ENCODE results near the gene SPSB3. TPM values are rescaled to one million over a fixed set of nuclear protein-coding genes. Genes with fewer than 3 reads are reported as not detected.

Gene SPSB3
- total and polyA plus RNA-seq, 4 donors = 27.7 to 60.5 (median 37.8) TPM

DNA sequence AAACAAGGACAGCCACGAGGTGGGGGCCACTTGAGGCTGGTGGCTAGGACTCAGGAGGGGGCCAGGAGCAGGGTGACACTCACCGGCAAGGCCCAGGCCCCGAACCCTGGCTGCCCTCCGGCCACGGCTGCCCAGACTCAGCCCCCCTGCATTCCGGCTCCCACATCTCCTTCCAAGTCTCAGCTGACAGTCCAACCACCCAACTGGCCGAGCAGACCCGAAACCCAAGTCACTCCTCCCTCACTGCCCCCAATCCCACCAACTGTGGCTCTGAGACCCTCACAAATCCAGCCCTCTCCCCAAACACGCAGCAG lies 34.9 kb upstream of the SPSB3 start:
- Histone ChIP-seq H3K4me1 (ENCODE audit: control insufficient read depth in 4 of 4, insufficient read depth in 4 of 4, low read length in 3 of 4) (peaks cover 3 to 78% (median 69%) of the 10 kb centered on the region in 4 donors), H3K36me3 (ENCODE audit: control insufficient read depth in 4 of 4, insufficient read depth in 3 of 4, low read depth in 1 of 4, low read length in 3 of 4) (peaks cover 5 to 31% (median 26%) of the 10 kb centered on the region in 4 donors), H3K9ac (ENCODE audit: low read depth in 1 of 2, low read length in 2 of 2) (no peak overlapping the region), H3K9me3 (ENCODE audit: control insufficient read depth in 4 of 4, low read length in 3 of 4) (no peaks in the 10 kb centered on the region), H3K27me3 (ENCODE audit: control insufficient read depth in 4 of 4, insufficient read depth in 4 of 4, low read length in 3 of 4) (no peaks in the 10 kb centered on the region), H3K4me3 (ENCODE audit: low read depth in 1 of 3, low read length in 3 of 3) (no peak overlapping the region), H3K27ac (ENCODE audit: low read depth in 1 of 2, low read length in 2 of 2) (peak overlapping the region; percentile 81 to 85)
- no peak for TF ChIP-seq RAD21 (IDR thresholded peaks at IDR 0.05)
- TF ChIP-seq HNF4A (conservative IDR thresholded peaks at IDR 0.05) = no peak
- no peak for TF ChIP-seq RXRA (IDR thresholded peaks at IDR 0.05)
- TF ChIP-seq, protein P1, sequence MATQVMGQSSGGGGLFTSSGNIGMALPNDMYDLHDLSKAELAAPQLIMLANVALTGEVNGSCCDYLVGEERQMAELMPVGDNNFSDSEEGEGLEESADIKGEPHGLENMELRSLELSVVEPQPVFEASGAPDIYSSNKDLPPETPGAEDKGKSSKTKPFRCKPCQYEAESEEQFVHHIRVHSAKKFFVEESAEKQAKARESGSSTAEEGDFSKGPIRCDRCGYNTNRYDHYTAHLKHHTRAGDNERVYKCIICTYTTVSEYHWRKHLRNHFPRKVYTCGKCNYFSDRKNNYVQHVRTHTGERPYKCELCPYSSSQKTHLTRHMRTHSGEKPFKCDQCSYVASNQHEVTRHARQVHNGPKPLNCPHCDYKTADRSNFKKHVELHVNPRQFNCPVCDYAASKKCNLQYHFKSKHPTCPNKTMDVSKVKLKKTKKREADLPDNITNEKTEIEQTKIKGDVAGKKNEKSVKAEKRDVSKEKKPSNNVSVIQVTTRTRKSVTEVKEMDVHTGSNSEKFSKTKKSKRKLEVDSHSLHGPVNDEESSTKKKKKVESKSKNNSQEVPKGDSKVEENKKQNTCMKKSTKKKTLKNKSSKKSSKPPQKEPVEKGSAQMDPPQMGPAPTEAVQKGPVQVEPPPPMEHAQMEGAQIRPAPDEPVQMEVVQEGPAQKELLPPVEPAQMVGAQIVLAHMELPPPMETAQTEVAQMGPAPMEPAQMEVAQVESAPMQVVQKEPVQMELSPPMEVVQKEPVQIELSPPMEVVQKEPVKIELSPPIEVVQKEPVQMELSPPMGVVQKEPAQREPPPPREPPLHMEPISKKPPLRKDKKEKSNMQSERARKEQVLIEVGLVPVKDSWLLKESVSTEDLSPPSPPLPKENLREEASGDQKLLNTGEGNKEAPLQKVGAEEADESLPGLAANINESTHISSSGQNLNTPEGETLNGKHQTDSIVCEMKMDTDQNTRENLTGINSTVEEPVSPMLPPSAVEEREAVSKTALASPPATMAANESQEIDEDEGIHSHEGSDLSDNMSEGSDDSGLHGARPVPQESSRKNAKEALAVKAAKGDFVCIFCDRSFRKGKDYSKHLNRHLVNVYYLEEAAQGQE (IDR thresholded peaks at IDR 0.05) = no peak
- TF ChIP-seq YY1 (IDR thresholded peaks at IDR 0.05) = no peak
- TF ChIP-seq GABPA (IDR thresholded peaks at IDR 0.05 in 1 of 2, conservative IDR thresholded peaks at IDR 0.05 in 1 of 2) = no peak
- no peak for TF ChIP-seq FOXA2 (IDR thresholded peaks at IDR 0.05)
- TF ChIP-seq NR2F2 (IDR thresholded peaks at IDR 0.05) = no peak
- TF ChIP-seq, protein P2, sequence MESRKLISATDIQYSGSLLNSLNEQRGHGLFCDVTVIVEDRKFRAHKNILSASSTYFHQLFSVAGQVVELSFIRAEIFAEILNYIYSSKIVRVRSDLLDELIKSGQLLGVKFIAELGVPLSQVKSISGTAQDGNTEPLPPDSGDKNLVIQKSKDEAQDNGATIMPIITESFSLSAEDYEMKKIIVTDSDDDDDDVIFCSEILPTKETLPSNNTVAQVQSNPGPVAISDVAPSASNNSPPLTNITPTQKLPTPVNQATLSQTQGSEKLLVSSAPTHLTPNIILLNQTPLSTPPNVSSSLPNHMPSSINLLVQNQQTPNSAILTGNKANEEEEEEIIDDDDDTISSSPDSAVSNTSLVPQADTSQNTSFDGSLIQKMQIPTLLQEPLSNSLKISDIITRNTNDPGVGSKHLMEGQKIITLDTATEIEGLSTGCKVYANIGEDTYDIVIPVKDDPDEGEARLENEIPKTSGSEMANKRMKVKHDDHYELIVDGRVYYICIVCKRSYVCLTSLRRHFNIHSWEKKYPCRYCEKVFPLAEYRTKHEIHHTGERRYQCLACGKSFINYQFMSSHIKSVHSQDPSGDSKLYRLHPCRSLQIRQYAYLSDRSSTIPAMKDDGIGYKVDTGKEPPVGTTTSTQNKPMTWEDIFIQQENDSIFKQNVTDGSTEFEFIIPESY (IDR thresholded peaks at IDR 0.05) = no peak
- TF ChIP-seq JUND (IDR thresholded peaks at IDR 0.05) = no peak
- no peak for TF ChIP-seq EGR1 (IDR thresholded peaks at IDR 0.05; ENCODE audit: low read depth in 2 of 2)
- no peak for TF ChIP-seq FOXA1 (IDR thresholded peaks at IDR 0.05)
- 92% methylated on average over 9 of the region's 9 CpGs for WGBS
- DNase-seq (ENCODE audit: low spot score) = no peak

- H3K27ac ChIP-seq (ENCODE audit: low read depth in 1 of 2, low read length in 2 of 2) = peak overlapping the region; percentile 81 to 85
- peaks cover 5 to 28% (median 24%) of the 10 kb centered on the region in 4 donors for H3K36me3 ChIP-seq (ENCODE audit: control insufficient read depth in 4 of 4, insufficient read depth in 3 of 4, low read depth in 1 of 4, low read length in 3 of 4)
- peaks cover 0 to 74% (median 64%) of the 10 kb centered on the region in 4 donors for H3K4me1 ChIP-seq (ENCODE audit: control insufficient read depth in 4 of 4, insufficient read depth in 4 of 4, low read length in 3 of 4)
- no peak for DNase-seq (ENCODE audit: low spot score)
- H3K27me3 ChIP-seq (ENCODE audit: control insufficient read depth in 4 of 4, insufficient read depth in 4 of 4, low read length in 3 of 4) = no peaks in the 10 kb centered on the region
- no peaks in the 10 kb centered on the region for H3K9me3 ChIP-seq (ENCODE audit: control insufficient read depth in 4 of 4, low read length in 3 of 4)
- TF ChIP-seq HNF4A (conservative IDR thresholded peaks at IDR 0.05) = peak; percentile 5 to 80
- no peak for TF ChIP-seq SP1 (IDR thresholded peaks at IDR 0.05)
- TF ChIP-seq RXRA (IDR thresholded peaks at IDR 0.05) = peak in 1 of 2 donors; percentile 63
- H3K9ac ChIP-seq (ENCODE audit: low read depth in 1 of 2, low read length in 2 of 2) = no peak overlapping the region
- 73% methylated on average over 40 of the region's 40 CpGs for WGBS
- H3K4me3 ChIP-seq (ENCODE audit: low read depth in 1 of 3, low read length in 3 of 3) = no peak overlapping the region
Observed at GRCh38 chr16:1816396-1817275, 34.3 kb upstream of the SPSB3 start.

Measured in liver (tissue), 9 donors.